GM19395 (cell line): Measurements from ENCODE around the gene PKD1L1.

ENCODE experiments used
- ATAC-seq: cut with Tn5 transposase; IDR thresholded peaks from one replicate; pipeline ENCODE4 v1.9.1; 2021; ENCODE audit warnings: mild to moderate bottlenecking, moderate library complexity; ENCODE audit not compliant: unreplicated experiment

PKD1L1 gene

GRCh38 chr7:47884675-47885074 is 63.6 kb downstream of the PKD1L1 start:
- no peak for ATAC-seq

GRCh38 chr7:47882635-47883034 is 65.6 kb downstream of the PKD1L1 start:
- ATAC-seq: no peak

GRCh38 chr7:47881256-47881655 is 67.0 kb downstream of the PKD1L1 start:
- no peak for ATAC-seq

DNA sequence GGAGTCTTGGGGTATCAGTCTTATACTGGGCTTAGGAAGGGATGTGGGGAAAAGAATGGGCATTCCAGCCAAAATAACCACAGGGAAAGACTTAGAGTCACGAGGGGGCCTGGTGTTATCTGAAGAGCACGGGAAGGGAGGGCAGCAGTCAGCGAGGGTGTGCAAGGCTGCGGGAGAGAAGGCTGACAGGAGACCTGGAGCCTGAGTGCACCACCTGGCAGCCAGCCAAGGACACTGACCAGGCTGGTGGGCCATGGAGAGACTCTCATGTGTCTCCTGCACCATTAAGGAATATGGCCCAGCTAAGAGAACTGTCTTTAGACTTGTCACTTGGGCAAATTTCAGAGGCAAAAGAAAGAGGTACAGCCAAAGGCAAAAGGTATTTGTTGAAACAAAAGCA is 69.6 kb downstream of the PKD1L1 start:
- ATAC-seq: no peak

- ATAC-seq: no peak
These were observed 70.9 kb downstream of the PKD1L1 start for GRCh38 chr7:47877336-47877735.

DNA sequence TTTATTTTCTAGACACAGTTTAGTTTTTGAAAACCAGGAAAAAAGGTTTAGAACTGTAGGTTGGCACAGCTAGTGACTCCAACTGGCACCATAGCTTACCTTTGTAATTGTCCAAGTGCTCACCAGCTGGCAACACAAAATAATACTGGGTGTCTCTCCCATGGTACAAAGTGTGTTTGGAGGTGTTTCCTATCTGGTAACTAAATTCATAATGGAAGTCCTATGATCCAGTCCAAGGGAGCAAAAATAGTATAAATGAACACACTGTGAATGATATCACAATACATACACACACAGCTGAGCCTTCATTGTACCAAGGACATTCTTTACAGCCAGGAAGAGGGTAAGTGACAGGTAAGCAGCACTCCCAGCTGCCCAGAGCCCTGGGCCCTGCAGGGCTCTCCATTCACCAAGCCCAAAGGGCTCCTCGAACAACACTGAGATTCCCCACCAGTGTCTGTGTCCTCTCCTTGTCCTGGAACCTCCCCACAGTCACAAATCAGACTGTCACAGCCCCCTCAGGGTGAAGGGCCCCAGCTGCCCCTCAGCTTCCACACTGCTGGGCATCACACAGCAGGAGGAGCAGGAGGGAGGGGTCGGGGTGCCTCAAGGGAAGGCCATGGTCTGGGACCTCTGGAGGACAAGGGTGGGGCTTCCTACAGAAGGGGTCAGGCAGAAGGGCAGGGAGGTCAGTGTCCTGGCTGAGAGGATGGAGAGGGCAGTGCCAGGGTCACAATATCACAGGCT is 72.1 kb downstream of the PKD1L1 start:
- ATAC-seq: no peak

GRCh38 chr7:47875406-47875805 is 72.9 kb downstream of the PKD1L1 start:
- ATAC-seq: no peak

- no peak for ATAC-seq
These were observed 74.5 kb downstream of the PKD1L1 start for GRCh38 chr7:47873762-47874161.

DNA sequence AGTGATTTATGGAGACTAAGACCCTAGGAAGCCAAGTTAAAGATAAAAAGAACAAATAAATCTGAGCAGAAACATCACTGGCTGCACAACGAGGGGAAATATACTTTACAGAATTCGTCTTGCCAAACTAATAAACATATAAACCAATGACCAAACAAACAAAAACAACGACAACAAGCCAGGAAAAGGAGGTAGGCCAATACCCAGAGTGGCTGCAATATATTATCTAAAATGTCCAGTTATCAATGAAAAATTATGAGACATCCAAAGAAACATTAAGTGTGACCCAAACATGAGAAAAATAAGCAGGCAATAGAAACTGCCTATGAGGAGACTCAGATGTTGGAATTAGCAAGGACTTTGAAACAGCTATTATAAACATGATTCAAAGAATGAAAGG is 81.0 kb downstream of the PKD1L1 start:
- no peak for ATAC-seq

GRCh38 chr7:47866120-47866519 is 82.1 kb downstream of the PKD1L1 start:
- no peak for ATAC-seq

- ATAC-seq: no peak
These were observed 95.7 kb downstream of the PKD1L1 start for GRCh38 chr7:47852330-47853245.

DNA sequence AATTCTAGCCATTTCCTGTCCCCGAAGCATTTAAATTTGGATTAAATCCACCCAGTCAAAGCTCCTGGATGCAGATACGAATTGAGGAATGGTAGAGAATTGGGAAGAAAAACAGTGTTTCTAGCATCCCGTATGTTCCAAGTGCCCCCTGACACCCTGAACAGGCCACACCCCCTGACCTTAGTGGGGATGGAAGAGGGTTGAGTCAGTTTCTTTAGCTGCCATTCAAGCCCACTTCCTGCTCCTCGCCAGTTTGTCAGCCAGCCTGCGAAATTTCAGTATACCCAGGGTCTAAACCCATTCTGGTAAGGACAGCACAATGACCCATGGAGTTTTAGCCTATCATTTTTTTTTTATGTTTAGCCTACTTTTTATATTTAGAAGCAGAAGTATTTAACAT is 101.1 kb downstream of the PKD1L1 start:
- no peak for ATAC-seq

- ATAC-seq: no peak
These were observed 102.0 kb downstream of the PKD1L1 start for GRCh38 chr7:47846138-47846836.

GRCh38 chr7:47844311-47844710 is 104.0 kb downstream of the PKD1L1 start:
- no peak for ATAC-seq

DNA sequence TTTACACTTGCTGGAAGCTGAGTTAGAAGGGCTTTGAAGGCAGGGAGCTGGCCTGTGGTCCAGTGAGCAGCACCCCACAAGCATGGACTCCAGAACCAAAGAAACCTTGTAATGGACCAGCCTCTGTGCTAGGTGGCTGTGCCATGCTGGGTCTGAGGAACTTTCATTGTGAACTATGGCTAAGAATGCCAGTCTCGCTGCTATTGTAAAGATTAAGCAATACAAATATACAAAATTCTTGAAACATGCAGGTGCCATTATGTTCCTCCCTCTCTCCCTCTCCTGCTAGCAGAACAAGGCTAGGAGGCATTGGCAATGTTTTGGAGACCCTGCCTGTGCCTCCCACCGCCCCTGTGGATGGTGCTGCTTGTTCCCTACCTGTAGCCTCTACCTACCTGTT is 105.0 kb downstream of the PKD1L1 start:
- no peak for ATAC-seq

- ATAC-seq: no peak
These were observed 108.9 kb downstream of the PKD1L1 start for GRCh38 chr7:47839381-47839780.

DNA sequence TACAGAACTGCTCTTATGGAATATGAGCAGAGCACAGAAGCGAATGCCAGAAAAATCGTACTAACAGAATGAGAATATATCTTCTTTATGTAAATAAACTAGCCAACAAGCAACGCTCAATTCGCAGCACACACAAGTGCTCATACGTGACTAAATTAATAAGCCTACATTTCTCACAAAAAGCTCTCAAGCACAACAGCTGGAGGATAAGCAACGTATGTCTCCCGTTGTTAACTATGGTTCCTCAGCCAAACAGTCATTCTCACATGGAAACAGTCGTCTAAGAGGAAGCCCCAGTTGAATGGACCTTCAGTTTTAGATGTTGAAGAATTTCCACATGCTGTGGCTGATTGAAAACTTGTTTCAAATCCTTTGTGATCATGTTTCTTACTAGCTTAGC is 110.4 kb downstream of the PKD1L1 start:
- ATAC-seq: no peak

GRCh38 chr7:47836503-47837202 is 111.6 kb downstream of the PKD1L1 start:
- ATAC-seq: no peak

GRCh38 chr7:47836080-47836479 is 112.2 kb downstream of the PKD1L1 start:
- ATAC-seq: no peak

- ATAC-seq: no peak
These were observed 115.1 kb downstream of the PKD1L1 start for GRCh38 chr7:47833211-47833610.
